Measurements from ENCODE around the gene ACLY.
"Not testable (repeated sequence)": the region's sequence is repeated elsewhere in the genome, so short reads cannot be mapped to it uniquely, and the experiment has no call there.

Gene ACLY

GRCh38 chr17:41869426-41869825 is 49.3 kb downstream of the ACLY start:
- no peak for DNase-seq

- no peak for DNase-seq
Observed at GRCh38 chr17:41868568-41868967, 50.2 kb downstream of the ACLY start.

- DNase-seq, result no peak
Observed at GRCh38 chr17:41865596-41865893, 53.2 kb downstream of the ACLY start.

GRCh38 chr17:41864836-41865595 is 53.7 kb downstream of the ACLY start, which contains the start of gene KLHL11:
KLHL11 (minus strand) TSS chr17:41865423; CDS start chr17:41865370, 53 bp downstream.
- DNase-seq, result peak; percentile 89

GRCh38 chr17:41864498-41864835 is 54.3 kb downstream of the ACLY start:
- no peak for DNase-seq

GRCh38 chr17:41863074-41863848 is 55.5 kb downstream of the ACLY start:
- no peak for DNase-seq

GRCh38 chr17:41860254-41860931 is 58.4 kb downstream of the ACLY start:
- no peak for DNase-seq

GRCh38 chr17:41851382-41851781 is 67.4 kb downstream of the ACLY start:
- DNase-seq, result not testable (repeated sequence)

GRCh38 chr17:41849251-41849990 is 69.3 kb downstream of the ACLY start:
- DNase-seq, result no peak

GRCh38 chr17:41848788-41849187 is 70.0 kb downstream of the ACLY start:
- no peak for DNase-seq

GRCh38 chr17:41844971-41845370 is 73.8 kb downstream of the ACLY start:
- no peak for DNase-seq

- not testable (repeated sequence) for DNase-seq
Observed at GRCh38 chr17:41840781-41841180, 78.0 kb downstream of the ACLY start.

GRCh38 chr17:41839448-41839847 is 79.3 kb downstream of the ACLY start:
- not testable (repeated sequence) for DNase-seq

GRCh38 chr17:41837761-41838538 is 80.8 kb downstream of the ACLY start, which contains the start of gene KLHL10:
KLHL10 (plus strand) TSS chr17:41837825; CDS start chr17:41837933, 108 bp downstream.
- no peak for DNase-seq

- DNase-seq, result no peak
Observed at GRCh38 chr17:41836550-41837196, 82.1 kb downstream of the ACLY start.

GRCh38 chr17:41835800-41836549 is 82.8 kb downstream of the ACLY start, which contains the start of gene NT5C3B:
NT5C3B (minus strand) TSS chr17:41836232; CDS start chr17:41836193, 39 bp downstream.
- no peak for DNase-seq

- no peak for DNase-seq
Observed at GRCh38 chr17:41835214-41835799, 83.4 kb downstream of the ACLY start.

- DNase-seq, result not testable (repeated sequence)
Observed at GRCh38 chr17:41829961-41830360, 88.8 kb downstream of the ACLY start.

- DNase-seq, result no peak
Observed at GRCh38 chr17:41825175-41825845, 93.4 kb downstream of the ACLY start.

GRCh38 chr17:41824086-41824485 is 94.7 kb downstream of the ACLY start:
- no peak for DNase-seq
